Mesothelial cell of epicardium (in vitro differentiated cells): ENCODE results near the gene SAA1. TPM values are rescaled to one million over a fixed set of nuclear protein-coding genes. Genes with fewer than 3 reads are reported as not detected.
"Not testable (repeated sequence)": the region's sequence is repeated elsewhere in the genome, so short reads cannot be mapped to it uniquely, and the experiment has no call there.

Experiments used
- DNase-seq, 2 experiments: peaks; one replicate each; pipeline ENCODE4 v3.0.0; 2021; ENCODE audit warnings: low spot score in 2 of 2; ENCODE audit not compliant: unreplicated experiment in 2 of 2
- H3K27ac Mint-ChIP-seq: 2 replicates; pipeline ENCODE4 v1.8.0; 2021; ENCODE audit warnings: mixed read lengths
- H3K27me3 Mint-ChIP-seq: 2 replicates; pipeline ENCODE4 v1.8.0; 2021; ENCODE audit warnings: low read depth, mixed read lengths
- H3K36me3 Mint-ChIP-seq: 2 replicates; pipeline ENCODE4 v1.8.0; 2021; ENCODE audit warnings: mixed read lengths
- H3K4me1 Mint-ChIP-seq: 2 replicates; pipeline ENCODE4 v1.8.0; 2021; ENCODE audit warnings: mixed read lengths
- H3K4me3 Mint-ChIP-seq: 2 replicates; pipeline ENCODE4 v1.8.0; 2021; ENCODE audit warnings: mild to moderate bottlenecking, moderate library complexity, mixed read lengths
- H3K9me3 Mint-ChIP-seq: 2 replicates; pipeline ENCODE4 v1.8.0; 2021; ENCODE audit warnings: mixed read lengths
- total RNA-seq: library from RNA; stranded (reverse); gene quantifications from 3 replicates; pipeline ENCODE4 v1.2.1, GENCODE V29; 2021
- TF ChIP-seq, protein P1 (sequence below): fragments of 200-600 bp; sonication (generic); IDR thresholded peaks from one replicate; pipeline ENCODE4 v1.5.0; 2021; ENCODE audit warnings: antibody characterized with exemption; ENCODE audit not compliant: unreplicated experiment

Gene SAA1
- total RNA-seq, 1 donor from 2014 or later: not detected

DNA sequence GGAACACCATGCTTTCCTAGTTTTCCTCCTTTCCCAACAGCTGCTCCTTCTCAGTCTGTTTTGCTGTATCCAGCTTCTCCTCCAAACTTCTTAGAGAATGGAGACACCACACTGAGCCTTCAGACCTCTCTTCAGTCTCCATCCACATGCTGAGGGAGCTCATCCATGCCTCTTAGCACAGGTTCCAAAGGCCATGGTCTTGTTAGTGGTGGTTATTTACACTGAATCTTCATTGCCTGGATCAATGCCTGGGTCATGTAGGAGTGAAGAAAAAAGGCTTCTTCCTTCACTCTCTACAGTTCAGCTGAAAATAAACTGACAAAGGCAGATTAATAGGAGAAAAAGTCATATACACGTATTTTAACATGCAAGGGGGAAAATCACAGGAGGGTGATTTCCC, 26.4 kb upstream of the SAA1 start:
- Mint-ChIP-seq H3K27me3 (peaks cover 52% of the 10 kb centered on the region), H3K9me3 (peaks cover 9% of the 10 kb centered on the region), H3K4me1 (no peaks in the 10 kb centered on the region), H3K27ac (no peak overlapping the region), H3K4me3 (no peak overlapping the region), H3K36me3 (no peaks in the 10 kb centered on the region)
- DNase-seq: no peak
- TF ChIP-seq, protein P1, sequence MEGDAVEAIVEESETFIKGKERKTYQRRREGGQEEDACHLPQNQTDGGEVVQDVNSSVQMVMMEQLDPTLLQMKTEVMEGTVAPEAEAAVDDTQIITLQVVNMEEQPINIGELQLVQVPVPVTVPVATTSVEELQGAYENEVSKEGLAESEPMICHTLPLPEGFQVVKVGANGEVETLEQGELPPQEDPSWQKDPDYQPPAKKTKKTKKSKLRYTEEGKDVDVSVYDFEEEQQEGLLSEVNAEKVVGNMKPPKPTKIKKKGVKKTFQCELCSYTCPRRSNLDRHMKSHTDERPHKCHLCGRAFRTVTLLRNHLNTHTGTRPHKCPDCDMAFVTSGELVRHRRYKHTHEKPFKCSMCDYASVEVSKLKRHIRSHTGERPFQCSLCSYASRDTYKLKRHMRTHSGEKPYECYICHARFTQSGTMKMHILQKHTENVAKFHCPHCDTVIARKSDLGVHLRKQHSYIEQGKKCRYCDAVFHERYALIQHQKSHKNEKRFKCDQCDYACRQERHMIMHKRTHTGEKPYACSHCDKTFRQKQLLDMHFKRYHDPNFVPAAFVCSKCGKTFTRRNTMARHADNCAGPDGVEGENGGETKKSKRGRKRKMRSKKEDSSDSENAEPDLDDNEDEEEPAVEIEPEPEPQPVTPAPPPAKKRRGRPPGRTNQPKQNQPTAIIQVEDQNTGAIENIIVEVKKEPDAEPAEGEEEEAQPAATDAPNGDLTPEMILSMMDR: no peak

DNA sequence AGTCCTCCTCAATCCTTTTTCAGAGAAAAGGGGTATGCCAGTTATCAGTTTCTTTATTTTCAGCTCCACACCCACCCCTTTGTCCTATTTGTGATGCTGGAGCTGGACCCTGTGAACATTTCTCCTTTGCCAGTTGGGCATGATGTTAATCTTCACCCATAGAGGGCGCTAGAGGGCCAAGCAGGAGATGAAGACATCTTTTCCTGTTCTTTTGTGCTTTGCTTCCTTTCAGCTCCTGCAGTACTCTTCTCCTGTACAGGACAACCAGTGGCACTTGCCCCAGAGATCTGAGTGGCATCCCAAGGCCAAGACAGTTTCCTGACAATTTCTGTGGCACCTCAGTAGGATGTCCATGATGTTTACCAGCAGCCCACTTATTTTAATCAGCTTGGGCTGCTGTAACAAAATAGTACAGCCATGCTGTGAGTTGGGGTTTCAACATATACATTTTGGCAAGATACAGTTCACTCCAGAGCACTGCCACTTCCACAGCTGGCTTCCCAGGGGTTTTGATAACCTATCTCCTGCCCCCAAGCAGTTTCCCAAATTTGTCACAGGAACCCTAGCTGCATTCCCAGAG, 22.2 kb upstream of the SAA1 start:
- Mint-ChIP-seq H3K9me3 (peaks cover 9% of the 10 kb centered on the region), H3K27me3 (peaks cover 19% of the 10 kb centered on the region), H3K36me3 (no peaks in the 10 kb centered on the region), H3K4me3 (no peak overlapping the region), H3K4me1 (no peaks in the 10 kb centered on the region), H3K27ac (no peak overlapping the region)
- DNase-seq: no peak
- TF ChIP-seq, protein P1: peak; percentile 73

DNA sequence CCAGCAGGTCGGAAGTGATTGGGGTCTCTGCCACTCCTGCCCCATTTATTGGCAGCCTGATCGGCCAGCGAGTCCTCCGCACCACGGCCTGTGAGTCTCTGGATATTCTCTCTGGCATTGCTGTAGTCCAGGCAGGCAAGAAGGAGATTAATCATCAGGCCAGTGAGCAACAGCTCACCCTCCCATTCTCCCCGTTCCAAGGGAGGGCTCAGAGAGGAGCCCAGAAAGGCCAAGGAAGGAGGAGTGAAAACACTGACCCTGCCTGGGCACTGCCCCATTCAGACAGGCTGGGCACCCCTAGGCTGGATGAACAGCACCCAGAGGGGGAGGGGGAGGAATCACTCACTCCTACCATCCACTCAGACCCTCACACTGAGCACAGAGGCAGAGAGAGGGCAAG, 20.7 kb upstream of the SAA1 start:
- Mint-ChIP-seq H3K36me3 (no peaks in the 10 kb centered on the region), H3K4me1 (no peaks in the 10 kb centered on the region), H3K4me3 (no peak overlapping the region), H3K27ac (no peak overlapping the region), H3K27me3 (peaks cover 8% of the 10 kb centered on the region), H3K9me3 (peaks cover 9% of the 10 kb centered on the region)
- DNase-seq: no peak
- TF ChIP-seq, protein P1: no peak

DNA sequence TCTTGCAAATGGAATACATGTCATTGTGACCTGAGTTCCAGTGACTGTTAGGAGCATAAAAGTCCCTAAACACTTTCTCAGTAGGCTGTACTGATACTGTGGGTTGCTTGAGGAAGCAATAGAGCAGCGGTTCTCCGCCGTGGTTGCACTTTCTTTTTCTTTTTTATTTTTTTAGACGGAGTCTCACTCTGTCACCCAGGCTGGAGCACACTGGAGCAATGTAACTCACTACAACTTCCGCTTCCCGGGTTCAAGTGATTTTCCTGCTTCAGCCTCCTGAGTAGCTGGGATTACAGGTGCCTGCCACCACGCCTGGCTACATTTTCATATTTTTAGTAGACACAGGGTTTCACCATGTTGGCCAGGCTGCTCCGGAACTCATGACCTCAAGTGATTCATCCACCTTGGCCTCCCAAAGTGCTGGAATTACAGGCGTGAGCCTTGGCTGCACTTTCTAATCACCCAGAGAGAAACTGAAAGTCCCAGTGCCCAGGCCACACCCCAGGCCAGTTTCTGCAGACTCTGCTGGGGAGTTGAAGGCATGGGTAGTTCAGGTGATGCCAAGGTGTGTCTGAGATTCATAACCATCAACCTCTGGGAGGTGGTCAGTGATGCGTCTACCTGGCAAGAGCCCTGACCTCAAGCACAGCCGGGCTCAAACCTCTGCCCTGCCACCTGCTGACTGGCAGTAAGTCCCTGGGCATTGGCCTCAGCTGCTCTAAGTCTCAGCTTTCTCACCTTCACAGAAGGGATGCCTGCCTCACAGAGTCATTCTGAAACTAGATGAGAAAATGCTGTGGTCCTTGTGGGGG, 19.5 kb upstream of the SAA1 start:
- not testable (repeated sequence) for H3K4me3 Mint-ChIP-seq, H3K27ac Mint-ChIP-seq, DNase-seq, H3K27me3 Mint-ChIP-seq, H3K9me3 Mint-ChIP-seq, H3K36me3 Mint-ChIP-seq, H3K4me1 Mint-ChIP-seq

DNA sequence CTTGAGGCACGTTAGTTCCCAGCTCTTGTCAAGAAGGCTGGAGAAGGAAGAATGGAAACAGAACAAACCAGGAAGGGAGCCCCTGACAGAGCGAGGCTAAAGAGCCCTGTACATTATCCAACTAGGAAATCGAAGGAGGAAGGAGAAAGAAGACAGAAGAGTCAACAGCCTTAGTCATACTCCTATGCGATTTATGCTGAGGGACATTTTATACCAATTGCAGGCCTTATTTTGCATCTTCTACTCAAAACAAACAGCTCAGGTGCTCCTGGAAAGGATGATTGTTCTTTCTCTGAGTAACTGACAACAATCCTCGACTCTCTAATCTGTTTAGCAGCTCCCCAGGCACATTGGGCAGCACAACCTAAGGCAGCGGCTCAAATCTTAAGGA, 18.9 kb upstream of the SAA1 start:
- not testable (repeated sequence) for H3K27ac Mint-ChIP-seq, H3K9me3 Mint-ChIP-seq, H3K27me3 Mint-ChIP-seq

DNA sequence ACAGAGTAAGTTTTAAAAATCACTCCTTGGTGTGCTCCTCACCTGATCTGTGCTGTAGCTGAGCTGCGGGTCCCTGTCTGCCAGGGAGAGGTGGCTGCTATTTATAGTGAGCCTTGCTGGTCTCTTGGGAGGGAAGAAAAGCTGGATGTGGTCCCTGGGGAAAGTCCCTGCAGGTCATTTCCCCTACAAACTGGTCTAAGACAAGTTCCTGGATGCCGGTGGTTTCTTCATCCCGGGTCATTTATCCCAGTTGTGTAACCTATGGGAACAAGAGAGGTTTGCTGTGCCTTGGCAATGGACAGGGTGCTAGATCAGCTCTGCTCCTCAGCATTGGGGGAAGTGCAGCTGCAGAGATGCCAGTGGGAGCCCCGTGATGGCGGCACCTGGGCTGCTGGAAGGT, 17.5 kb upstream of the SAA1 start, which contains the start of gene SAA2:
SAA2 (minus strand) TSS at position 108 of the 400 bp plus-strand sequence. CDS start 657 bp downstream, outside the sequence.
- H3K27ac Mint-ChIP-seq: no peak within 1 kb of the TSS
- H3K4me3 Mint-ChIP-seq: no peak within 1 kb of the TSS
- DNase-seq: no peak
- H3K27me3 Mint-ChIP-seq: no peaks in the 10 kb centered on the region
- peaks cover 5% of the 10 kb centered on the region for H3K9me3 Mint-ChIP-seq
- no peaks in the 10 kb centered on the region for H3K36me3 Mint-ChIP-seq
- no peaks in the 10 kb centered on the region for H3K4me1 Mint-ChIP-seq
- TF ChIP-seq, protein P1: no peak

More for the DNA sequence above, 18.9 kb upstream of the SAA1 start:
- not testable (repeated sequence) for H3K36me3 Mint-ChIP-seq, H3K4me3 Mint-ChIP-seq, H3K4me1 Mint-ChIP-seq, DNase-seq
